H9 (cell line): ENCODE results near the gene LTB4R2. TPM values are rescaled to one million over a fixed set of nuclear protein-coding genes. Genes with fewer than 3 reads are reported as not detected.

Experiments
- DNase-seq: peaks from one replicate; pipeline ENCODE4 v3.0.0-alpha.2; 2017
- H2AFZ ChIP-seq: one replicate; pipeline ENCODE4 v1.6.1; 2013; ENCODE audit warnings: mild to moderate bottlenecking, low read length, control low read depth, moderate library complexity
- H2AK5ac ChIP-seq: 2 replicates; pipeline ENCODE4 v1.6.1; 2013; ENCODE audit warnings: low read length, control low read depth, mixed read lengths; ENCODE audit not compliant: insufficient read length
- H2BK120ac ChIP-seq: one replicate; pipeline ENCODE4 v1.6.1; 2013; ENCODE audit warnings: low read depth, mild to moderate bottlenecking, low read length, control low read depth, inconsistent platforms; ENCODE audit not compliant: poor library complexity, severe bottlenecking
- H2BK12ac ChIP-seq: 2 replicates; pipeline ENCODE4 v1.6.1; 2013; ENCODE audit warnings: low read length, control low read depth, mixed read lengths, low read depth; ENCODE audit not compliant: insufficient read length
- H2BK15ac ChIP-seq: 2 replicates; pipeline ENCODE4 v1.6.1; 2013; ENCODE audit warnings: low read depth, low read length, control low read depth
- H2BK20ac ChIP-seq: one replicate; pipeline ENCODE4 v1.6.1; 2013; ENCODE audit warnings: low read depth, mild to moderate bottlenecking, low read length, control low read depth, inconsistent platforms; ENCODE audit not compliant: poor library complexity, severe bottlenecking
- H2BK5ac ChIP-seq: 2 replicates; pipeline ENCODE4 v1.6.1; 2013; ENCODE audit warnings: low read length, control low read depth, mixed read lengths; ENCODE audit not compliant: insufficient read length
- H3K14ac ChIP-seq: 2 replicates; pipeline ENCODE4 v1.6.1; 2013; ENCODE audit warnings: low read length, control low read depth; ENCODE audit not compliant: insufficient read depth
- H3K18ac ChIP-seq: 2 replicates; pipeline ENCODE4 v1.6.1; 2013; ENCODE audit warnings: low read depth, mild to moderate bottlenecking, mixed read lengths, low read length, control low read depth; ENCODE audit not compliant: insufficient read length
- H3K23ac ChIP-seq: 2 replicates; pipeline ENCODE4 v1.6.1; 2013; ENCODE audit warnings: low read length, control low read depth, mixed read lengths, low read depth; ENCODE audit not compliant: insufficient read length
- H3K23me2 ChIP-seq: 2 replicates; pipeline ENCODE4 v1.6.1; 2013; ENCODE audit warnings: low read depth, mild to moderate bottlenecking, mixed read lengths, low read length, control low read depth; ENCODE audit not compliant: insufficient read length, poor library complexity, severe bottlenecking
- H3K27ac ChIP-seq: 2 replicates; pipeline ENCODE4 v1.5.1; 2013; ENCODE audit warnings: low read length, control low read depth, mixed read lengths, low read depth; ENCODE audit not compliant: insufficient read length
- H3K27me3 ChIP-seq: 2 replicates; pipeline ENCODE4 v1.6.1; 2013; ENCODE audit warnings: low read length, control low read depth, inconsistent platforms; ENCODE audit not compliant: insufficient read depth
- H3K4ac ChIP-seq: 2 replicates; pipeline ENCODE4 v1.6.1; 2013; ENCODE audit warnings: low read depth, mild to moderate bottlenecking, control low read depth, inconsistent platforms, low read length, moderate library complexity
- H3K4me1 ChIP-seq: 2 replicates; pipeline ENCODE4 v1.6.1; 2013; ENCODE audit warnings: low read length, control low read depth, inconsistent platforms; ENCODE audit not compliant: insufficient read depth
- H3K4me2 ChIP-seq: 2 replicates; pipeline ENCODE4 v1.6.1; 2013; ENCODE audit warnings: low read length, control low read depth, mixed read lengths; ENCODE audit not compliant: insufficient read length, insufficient read depth
- H3K56ac ChIP-seq: 2 replicates; pipeline ENCODE4 v1.6.1; 2013; ENCODE audit warnings: low read depth, mild to moderate bottlenecking, mixed read lengths, low read length, control low read depth; ENCODE audit not compliant: insufficient read length
- H3K79me1 ChIP-seq: 2 replicates; pipeline ENCODE4 v1.6.1; 2013; ENCODE audit warnings: low read depth, mild to moderate bottlenecking, moderate library complexity, low read length, control low read depth, inconsistent platforms; ENCODE audit not compliant: insufficient read depth, poor library complexity, severe bottlenecking
- H3K79me2 ChIP-seq: 2 replicates; pipeline ENCODE4 v1.6.1; 2013; ENCODE audit warnings: low read length, control low read depth, inconsistent platforms; ENCODE audit not compliant: insufficient read depth
- H3K9ac ChIP-seq: 2 replicates; pipeline ENCODE4 v1.6.1; 2013; ENCODE audit warnings: low read length, control low read depth, mixed read lengths; ENCODE audit not compliant: insufficient read length; ENCODE audit errors: extremely low read depth
- H3K9me3 ChIP-seq: one replicate; pipeline ENCODE4 v1.6.1; 2013; ENCODE audit warnings: low read depth, low read length, inconsistent platforms; ENCODE audit not compliant: control insufficient read depth
- H3T11ph ChIP-seq: one replicate; pipeline ENCODE4 v1.6.1; 2013; ENCODE audit warnings: mild to moderate bottlenecking, low read length, control low read depth, inconsistent platforms
- H4K20me1 ChIP-seq: one replicate; pipeline ENCODE4 v1.6.1; 2013; ENCODE audit not compliant: control insufficient read depth, insufficient read length, insufficient read depth
- H4K5ac ChIP-seq: 2 replicates; pipeline ENCODE4 v1.6.1; 2013; ENCODE audit warnings: low read depth, mild to moderate bottlenecking, mixed read lengths, low read length, control low read depth; ENCODE audit not compliant: insufficient read length
- H4K8ac ChIP-seq: replicated peaks from 2 replicates; pipeline ENCODE4 v1.6.1; 2013; ENCODE audit warnings: low read length, control low read depth, mixed read lengths, low read depth; ENCODE audit not compliant: insufficient read length
- H4K91ac ChIP-seq: 2 replicates; pipeline ENCODE4 v1.6.1; 2013; ENCODE audit warnings: low read depth, mild to moderate bottlenecking, moderate library complexity, mixed read lengths, low read length, control low read depth; ENCODE audit not compliant: insufficient read length
- H3K27ac Mint-ChIP-seq, 3 experiments: 2 replicates in 2 of 3; 3 replicates in 1 of 3; pipeline ENCODE4 v1.8.0; 2020 to 2021; ENCODE audit warnings: mixed read lengths in 3 of 3, mild to moderate bottlenecking in 1 of 3, moderate library complexity in 1 of 3
- H3K27me3 Mint-ChIP-seq: 2 replicates; pipeline ENCODE4 v1.8.0; 2021; ENCODE audit warnings: low read depth, mild to moderate bottlenecking, moderate library complexity, mixed read lengths
- H3K36me3 Mint-ChIP-seq, 3 experiments: 2 replicates in 2 of 3; 3 replicates in 1 of 3; pipeline ENCODE4 v1.8.0; 2020 to 2021; ENCODE audit warnings: low read depth in 3 of 3, mixed read lengths in 3 of 3; ENCODE audit not compliant: insufficient read depth in 1 of 3
- H3K4me1 Mint-ChIP-seq, 2 experiments: 2 replicates each; pipeline ENCODE4 v1.8.0; 2020; ENCODE audit warnings: mixed read lengths in 2 of 2
- H3K4me3 Mint-ChIP-seq, 2 experiments: 2 replicates in 1 of 2; 3 replicates in 1 of 2; pipeline ENCODE4 v1.8.0; 2020 to 2021; ENCODE audit warnings: mild to moderate bottlenecking in 2 of 2, mixed read lengths in 2 of 2, moderate library complexity in 1 of 2
- H3K9me3 Mint-ChIP-seq, 2 experiments: 2 replicates in 1 of 2; 3 replicates in 1 of 2; pipeline ENCODE4 v1.8.0; 2020; ENCODE audit warnings: mild to moderate bottlenecking in 2 of 2, mixed read lengths in 2 of 2, moderate library complexity in 1 of 2
- WGBS: extraction: QIAGEN DNeasy Blood & Tissue Kit; methylation state at CpG from one replicate; pipeline ENCODE4 v1.1.7; 2013; ENCODE audit warnings: missing lambda C conversion rate, low lambda C conversion rate, mixed read lengths; ENCODE audit not compliant: insufficient read length; ENCODE audit errors: extremely low coverage; 5-methylcytosine and 5-hydroxymethylcytosine counted together
- total RNA-seq: library from RNA; stranded (reverse); gene quantifications from 2 replicates; pipeline ENCODE4 v1.2.1, GENCODE V29; 2021
- TF ChIP-seq, protein P1 (sequence below): fragments of 200-600 bp; sonication (generic); conservative IDR thresholded peaks from 3 replicates; pipeline ENCODE4 v1.8.0; 2021; ENCODE audit warnings: antibody characterized with exemption, mild to moderate bottlenecking

The LTB4R2 gene
- total RNA-seq, 1 experiment from 2014 or later = 13.4 TPM

DNA sequence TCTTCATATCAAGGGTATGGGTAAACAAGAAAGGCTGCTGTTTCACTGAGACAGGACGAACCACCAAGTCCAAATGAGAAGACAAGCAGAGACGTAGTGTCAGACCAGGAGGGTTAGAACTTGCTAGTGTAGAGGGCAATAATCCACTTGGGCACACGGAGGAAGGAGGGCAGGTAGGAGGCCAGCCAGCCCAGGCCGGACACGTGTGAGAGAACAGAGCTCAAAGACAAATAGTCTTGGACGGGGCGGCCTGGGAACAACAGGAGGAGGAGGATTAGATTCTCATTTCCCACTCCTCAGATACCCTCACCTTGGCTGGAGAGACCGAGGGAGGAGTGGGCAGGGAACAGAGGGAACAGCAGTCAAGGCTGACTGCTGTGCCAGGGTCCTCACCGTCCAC lies 19.2 kb upstream of the LTB4R2 start:
- no peak overlapping the region for H4K91ac ChIP-seq
- H2AFZ ChIP-seq = no peak overlapping the region
- no peak overlapping the region for H3K56ac ChIP-seq
- H4K20me1 ChIP-seq = no peaks in the 10 kb centered on the region
- H2BK15ac ChIP-seq = no peak overlapping the region
- no peak overlapping the region for H3K9ac ChIP-seq
- no peak overlapping the region for H3K14ac ChIP-seq
- no peak overlapping the region for H2BK20ac ChIP-seq
- H3K4ac ChIP-seq = no peak overlapping the region
- H3K4me3 Mint-ChIP-seq = no peak overlapping the region
- no peak overlapping the region for H2BK5ac ChIP-seq
- no peaks in the 10 kb centered on the region for H3K27me3 ChIP-seq
- H3K18ac ChIP-seq = no peak overlapping the region
- no CpG with 5 or more reads among the region's 9 CpGs for WGBS
- H3K23ac ChIP-seq = no peak overlapping the region
- H3K4me1 Mint-ChIP-seq = no peaks in the 10 kb centered on the region
- H3K9me3 ChIP-seq = no peaks in the 10 kb centered on the region
- H4K8ac ChIP-seq = no peak overlapping the region
- no peaks in the 10 kb centered on the region for H3K23me2 ChIP-seq
- DNase-seq = no peak
- H3K27me3 Mint-ChIP-seq = no peaks in the 10 kb centered on the region
- H2BK12ac ChIP-seq = no peak overlapping the region
- no peak overlapping the region for H2AK5ac ChIP-seq
- no peaks in the 10 kb centered on the region for H3K79me1 ChIP-seq
- H3K36me3 Mint-ChIP-seq = peaks cover 4 to 38% (median 8%) of the 10 kb centered on the region in 3 experiments; a peak in 6 of 7 replicates
- H3K9me3 Mint-ChIP-seq = no peaks in the 10 kb centered on the region
- H3K27ac ChIP-seq = no peak overlapping the region
- H3K4me1 ChIP-seq = no peaks in the 10 kb centered on the region
- H3K79me2 ChIP-seq = no peaks in the 10 kb centered on the region
- TF ChIP-seq, protein P1, sequence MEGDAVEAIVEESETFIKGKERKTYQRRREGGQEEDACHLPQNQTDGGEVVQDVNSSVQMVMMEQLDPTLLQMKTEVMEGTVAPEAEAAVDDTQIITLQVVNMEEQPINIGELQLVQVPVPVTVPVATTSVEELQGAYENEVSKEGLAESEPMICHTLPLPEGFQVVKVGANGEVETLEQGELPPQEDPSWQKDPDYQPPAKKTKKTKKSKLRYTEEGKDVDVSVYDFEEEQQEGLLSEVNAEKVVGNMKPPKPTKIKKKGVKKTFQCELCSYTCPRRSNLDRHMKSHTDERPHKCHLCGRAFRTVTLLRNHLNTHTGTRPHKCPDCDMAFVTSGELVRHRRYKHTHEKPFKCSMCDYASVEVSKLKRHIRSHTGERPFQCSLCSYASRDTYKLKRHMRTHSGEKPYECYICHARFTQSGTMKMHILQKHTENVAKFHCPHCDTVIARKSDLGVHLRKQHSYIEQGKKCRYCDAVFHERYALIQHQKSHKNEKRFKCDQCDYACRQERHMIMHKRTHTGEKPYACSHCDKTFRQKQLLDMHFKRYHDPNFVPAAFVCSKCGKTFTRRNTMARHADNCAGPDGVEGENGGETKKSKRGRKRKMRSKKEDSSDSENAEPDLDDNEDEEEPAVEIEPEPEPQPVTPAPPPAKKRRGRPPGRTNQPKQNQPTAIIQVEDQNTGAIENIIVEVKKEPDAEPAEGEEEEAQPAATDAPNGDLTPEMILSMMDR = no peak
- H3T11ph ChIP-seq = no peak overlapping the region
- H3K27ac Mint-ChIP-seq = no peak overlapping the region
- H2BK120ac ChIP-seq = no peak overlapping the region
- no peak overlapping the region for H4K5ac ChIP-seq
- H3K4me2 ChIP-seq = no peak overlapping the region
